K562 (cell line): ENCODE results near the gene IFI30. TPM values are rescaled to one million over a fixed set of nuclear protein-coding genes. Genes with fewer than 3 reads are reported as not detected.

Source experiments
- ATAC-seq: fragments of 200-7000 bp; cut with Tn5 transposase; 3 replicates; pipeline ENCODE4 v1.9.1; 2020; ENCODE audit warnings: moderate library complexity
- BruUV-seq: library from RNA; stranded (reverse); fragments of 400-500 nt; replicated peaks from 2 replicates; lab custom pipeline; 2021; lab: Mats Ljungman, UMichigan
- CTCF ChIA-PET: fragments of 300-600 bp; formaldehyde crosslinking; extraction: SDS; loops from one replicate; lab custom pipeline; 2021; ENCODE audit warnings: low intra/inter-chr PET ratio; lab: Yijun Ruan, JAX
- POLR2A ChIA-PET: fragments of 300-600, 350-650 bp; sonication (Branson Sonifier 250); formaldehyde crosslinking; extraction: SDS; loops from one replicate; lab custom pipeline; 2021; ENCODE audit warnings: antibody characterized with exemption, inconsistent platforms; lab: Yijun Ruan, JAX
- DNase-seq, 4 experiments: peaks; one replicate each; pipeline versions ENCODE4 v3.0.0 to v3.0.0-alpha.2; 2011 to 2018; ENCODE audit warnings: low spot score in 3 of 4, mixed read lengths in 3 of 4; ENCODE audit errors: extremely low read depth in 1 of 4
- FAIRE-seq: peaks from 2 replicates; lab custom pipeline; 2011; peaks lifted over from hg19 to GRCh38; lab: Jason Lieb, UNC
- H2AFZ ChIP-seq: 2 replicates; pipeline ENCODE4 v1.6.0; 2011; ENCODE audit warnings: low read depth, low read length, control low read depth, inconsistent platforms
- H3K27ac ChIP-seq: fragments of 200-600 bp; 3 replicates; pipeline ENCODE4 v1.8.0; 2011; ENCODE audit warnings: low read depth, mild to moderate bottlenecking, control low read depth, inconsistent platforms, low read length, moderate library complexity, mixed read lengths; ENCODE audit errors: extremely low read depth
- H3K27me3 ChIP-seq, 2 experiments: fragments of 300-600 bp in 1 of 2; 2 replicates in 1 of 2; 3 replicates in 1 of 2; pipeline versions ENCODE4 v1.6.0 to v1.8.0; 2011; ENCODE audit warnings: inconsistent platforms in 2 of 2, low read length in 2 of 2, mild to moderate bottlenecking in 1 of 2, mixed read lengths in 1 of 2, moderate library complexity in 1 of 2; ENCODE audit not compliant: control insufficient read depth in 2 of 2, insufficient read depth in 2 of 2
- H3K36me3 ChIP-seq: fragments of 300-600 bp; 3 replicates; pipeline ENCODE4 v1.8.0; 2011; ENCODE audit warnings: mild to moderate bottlenecking, low read length, inconsistent platforms; ENCODE audit not compliant: control insufficient read depth, insufficient read depth
- H3K4me1 ChIP-seq, 2 experiments: fragments of 200-600 bp in 1 of 2; replicated peaks in 1 of 2; 2 replicates in 1 of 2; 3 replicates in 1 of 2; pipeline versions ENCODE4 v1.5.1 to v1.8.0; 2011; ENCODE audit warnings: inconsistent platforms in 2 of 2, low read length in 2 of 2, mild to moderate bottlenecking in 1 of 2, mixed read lengths in 1 of 2, moderate library complexity in 1 of 2; ENCODE audit not compliant: control insufficient read depth in 2 of 2, insufficient read depth in 2 of 2
- H3K4me2 ChIP-seq: 2 replicates; pipeline ENCODE4 v1.6.1; 2011; ENCODE audit warnings: low read length, control low read depth, inconsistent platforms, mixed read lengths; ENCODE audit not compliant: insufficient read depth
- H3K4me3 ChIP-seq: fragments of 200-600 bp; sonication (generic), shearing (Covaris generic); 2 replicates; pipeline ENCODE4 v1.5.1; 2016; ENCODE audit warnings: control low read depth, inconsistent platforms
- H3K79me2 ChIP-seq: fragments of 200-600 bp; 3 replicates; pipeline ENCODE4 v1.8.0; 2011; ENCODE audit warnings: low read length, inconsistent platforms; ENCODE audit not compliant: control insufficient read depth, insufficient read depth
- H3K9ac ChIP-seq, 2 experiments: 2 replicates each; pipeline versions ENCODE4 v1.6.0 to v1.6.1; 2011; ENCODE audit warnings: low read depth in 2 of 2, low read length in 2 of 2, control low read depth in 1 of 2, inconsistent platforms in 1 of 2, mild to moderate bottlenecking in 1 of 2, mixed read lengths in 1 of 2; ENCODE audit not compliant: insufficient read depth in 1 of 2
- H3K9me1 ChIP-seq: one replicate; pipeline ENCODE4 v1.6.0; 2011; ENCODE audit warnings: inconsistent platforms, mild to moderate bottlenecking, low read length, moderate library complexity; ENCODE audit not compliant: control insufficient read depth, insufficient read depth
- H3K9me3 ChIP-seq: replicated peaks from 2 replicates; pipeline ENCODE4 v1.5.1; 2011; ENCODE audit warnings: low read depth, low read length, inconsistent platforms; ENCODE audit not compliant: control insufficient read depth, insufficient read depth
- H4K20me1 ChIP-seq: replicated peaks from 2 replicates; pipeline ENCODE4 v1.6.1; 2011; ENCODE audit warnings: low read length, inconsistent platforms, mixed read lengths; ENCODE audit not compliant: control insufficient read depth, insufficient read depth
- ASH1L ChIP-seq: fragments of 450-650 bp; IDR thresholded peaks from 2 replicates; pipeline ENCODE4 v1.6.1; 2018; ENCODE audit warnings: borderline replicate concordance, mild to moderate bottlenecking, low read depth; ENCODE audit not compliant: partially characterized antibody
- ATF1 ChIP-seq, 2 experiments: fragments of 450-650 bp in 1 of 2; IDR thresholded peaks; 2 replicates each; pipeline ENCODE4 v1.6.1; 2016; ENCODE audit warnings: missing compliant biosample characterization in 1 of 2, missing genetic modification characterization in 1 of 2
- CBX3 ChIP-seq, 2 experiments: IDR thresholded peaks; 1 replicate in 1 of 2; 2 replicates in 1 of 2; pipeline ENCODE4 v1.6.1; 2012; ENCODE audit warnings: inconsistent platforms in 2 of 2, low read length in 2 of 2, borderline replicate concordance in 1 of 2, control low read depth in 1 of 2
- CCNT2 ChIP-seq: IDR thresholded peaks from 2 replicates; pipeline ENCODE4 v1.6.1; 2011; ENCODE audit warnings: borderline replicate concordance, low read depth, mild to moderate bottlenecking, moderate library complexity, mixed read lengths, low read length; ENCODE audit not compliant: insufficient read length; ENCODE audit errors: extremely low read depth
- CREM ChIP-seq: IDR thresholded peaks from 2 replicates; pipeline ENCODE4 v1.6.1; 2014; ENCODE audit warnings: antibody characterized with exemption, low read depth
- FOXA3 ChIP-seq, 2 experiments: fragments of 450-650 bp in 1 of 2; sonication (generic) in 1 of 2; formaldehyde crosslinking; IDR thresholded peaks in 1 of 2; conservative IDR thresholded peaks in 1 of 2; 2 replicates each; pipeline versions ENCODE4 v1.4.0 to v1.8.0; 2020 to 2022; ENCODE audit warnings: mild to moderate bottlenecking in 2 of 2, missing genetic modification reagents in 1 of 2
- FOXK2 ChIP-seq, 2 experiments: fragments of 450-650 bp; IDR thresholded peaks in 1 of 2; conservative IDR thresholded peaks in 1 of 2; 2 replicates each; pipeline ENCODE4 v1.6.1; 2016; ENCODE audit warnings: low read depth in 2 of 2, mild to moderate bottlenecking in 1 of 2
- FOXP1 ChIP-seq: sonication (generic); formaldehyde crosslinking; IDR thresholded peaks from 2 replicates; pipeline ENCODE4 v1.8.0; 2022; ENCODE audit warnings: mild to moderate bottlenecking, missing genetic modification reagents
- KDM1A ChIP-seq, 2 experiments: fragments of 450-650 bp; IDR thresholded peaks; 2 replicates each; pipeline ENCODE4 v1.6.1; 2016; ENCODE audit warnings: mild to moderate bottlenecking in 2 of 2
- MBD2 ChIP-seq: sonication (generic); IDR thresholded peaks from 2 replicates; pipeline ENCODE4 v1.6.1; 2016; ENCODE audit warnings: low read depth, borderline replicate concordance
- NFXL1 ChIP-seq: fragments of 450-650 bp; formaldehyde crosslinking; IDR thresholded peaks from 2 replicates; pipeline ENCODE4 v1.4.0; 2021; ENCODE audit warnings: mild to moderate bottlenecking
- PHB2 ChIP-seq: fragments of 450-650 bp; IDR thresholded peaks from 2 replicates; pipeline ENCODE4 v1.6.1; 2017; ENCODE audit warnings: low read depth
- PHF8 ChIP-seq: fragments of 200-600 bp; sonication (generic); IDR thresholded peaks from 2 replicates; pipeline ENCODE4 v1.6.1; 2012; ENCODE audit warnings: mixed run types, mild to moderate bottlenecking, inconsistent platforms, low read length, moderate library complexity, borderline replicate concordance
- POLR2AphosphoS5 ChIP-seq: IDR thresholded peaks from 2 replicates; pipeline ENCODE4 v1.6.1; 2011; ENCODE audit warnings: mild to moderate bottlenecking, low read depth, low read length, moderate library complexity; ENCODE audit not compliant: control insufficient read depth, insufficient read depth
- RBM25 ChIP-seq: fragments of 200-400 bp; formaldehyde crosslinking; IDR thresholded peaks from 2 replicates; pipeline ENCODE4 v1.6.1; 2018; ENCODE audit warnings: low read length, low read depth, moderate library complexity; ENCODE audit not compliant: severe bottlenecking
- RBM39 ChIP-seq: fragments of 200-400 bp; formaldehyde crosslinking; optimal IDR thresholded peaks from 2 replicates; pipeline ENCODE3; 2018; ENCODE audit warnings: low read depth, low read length
- TEAD2 ChIP-seq: fragments of 450-650 bp; IDR thresholded peaks from 2 replicates; pipeline ENCODE4 v1.6.1; 2016; ENCODE audit warnings: missing genetic modification characterization, control low read depth, missing compliant biosample characterization
- TFAP4 ChIP-seq: sonication (generic); formaldehyde crosslinking; IDR thresholded peaks from 2 replicates; pipeline ENCODE4 v1.8.0; 2022; ENCODE audit warnings: missing genetic modification reagents, mild to moderate bottlenecking, moderate library complexity, borderline replicate concordance
- ZBTB9 ChIP-seq: fragments of 450-650 bp; formaldehyde crosslinking; IDR thresholded peaks from 2 replicates; pipeline ENCODE4 v1.4.0; 2020; ENCODE audit warnings: mild to moderate bottlenecking, moderate library complexity
- ZKSCAN8 ChIP-seq: fragments of 200-800 bp; sonication (Bioruptor generic); IDR thresholded peaks from 2 replicates; pipeline ENCODE4 v1.6.1; 2016; ENCODE audit warnings: missing genetic modification characterization, missing compliant biosample characterization
- WGBS: fragments of 100-300 bp; shearing (Covaris generic); methylation state at CpG from one replicate; pipeline ENCODE4 v1.1.6; 2016; ENCODE audit warnings: low coverage, mixed read lengths; ENCODE audit not compliant: insufficient coverage; ENCODE audit errors: missing lambda C conversion rate; 5-methylcytosine and 5-hydroxymethylcytosine counted together
- in situ Hi-C: fragments of 300-500 bp; cut with MboI; formaldehyde crosslinking; loops from 4 replicates; pipeline ENCODE4 v1.15.0; 2018; ENCODE audit warnings: inconsistent platforms, mixed read lengths
- intact Hi-C: fragments of 100-400 bp; cut with micrococcal nuclease; formaldehyde crosslinking; loops from 2 replicates; pipeline ENCODE4 v1.14.2; 2022
- polyA plus RNA-seq, 8 experiments: library from polyadenylated mRNA; depleted of rRNA in 4 of 8; stranded (reverse) in 5 of 8; unstranded in 3 of 8; fragments of >200 nt; fragmentation: Nextera tagmentation in 2 of 8; fragmentation: Illumina TruSeq in 1 of 8; extraction: Ambion mirVana in 2 of 8; extraction: Trizol in 1 of 8; gene quantifications; 2 replicates each; pipeline versions ENCODE4 v1.2.1 to v1.2.3, GENCODE V29; 2011 to 2014; ENCODE audit warnings: inconsistent platforms in 1 of 8, missing spikeins in 1 of 8
- total RNA-seq, 7 experiments: library from RNA; depleted of rRNA in 6 of 7; stranded (reverse); fragments of >200 nt in 6 of 7; fragmentation: Illumina TruSeq in 2 of 7; extraction: Trizol in 2 of 7; gene quantifications; 2 replicates each; pipeline versions ENCODE4 v1.2.1 to v1.2.3, GENCODE V29; 2011 to 2021; ENCODE audit warnings: low replicate concordance in 1 of 7

Gene IFI30
- total and polyA plus RNA-seq, 9 of the 15 experiments (the other 6 are each of a cell fraction or from before 2014, with no cell fraction given), result 63.7 to 430 (median 109) TPM

GRCh38 chr19:18203863-18204393 lies 30.3 kb downstream of the IFI30 start, which contains the start of gene RAB3A:
RAB3A (minus strand) TSS chr19:18204042; CDS start chr19:18202740, 1,302 bp downstream.
- Histone ChIP-seq H3K36me3 (peaks cover 27% of the 10 kb centered on the region; the same call in 1 of the 3 replicates), H3K9me3 (no peaks in the 10 kb centered on the region), H3K79me2 (peaks cover 25% of the 10 kb centered on the region), H3K4me1 (peaks cover 14 to 45% of the 10 kb centered on the region in 2 experiments; a peak in 4 of 5 replicates), H2AFZ (peak within 1 kb of the TSS; percentile 94), H3K4me3 (peak within 1 kb of the TSS; percentile 68), H3K27me3 (no peaks in the 10 kb centered on the region), H3K27ac (peak within 1 kb of the TSS; percentile 86), H3K9me1 (no peaks in the 10 kb centered on the region), H4K20me1 (no peaks in the 10 kb centered on the region; the same call in 1 of the 2 replicates), H3K9ac (peak within 1 kb of the TSS; percentile 86 to 95), H3K4me2 (peak within 1 kb of the TSS; percentile 97)
- intact Hi-C loops, result loop anchor here (5.0 kb wide), 1 partner anchor 213 kb away; the partner anchor contains the start of gene SSBP4
- no TSS peak for BruUV-seq
- FAIRE-seq, result peak; percentile 99
- peak; percentile 96 to 100 (median 98) for DNase-seq
- ChIA-PET POLR2A (interaction anchor here (0.5 to 3.5 kb wide), 11 partner anchors 10 to 185 kb away, joined by 3 to 28 read pairs (median 5); partner anchors contain the start of genes IFI30, IQCN, JUND and MPV17L2), CTCF (interaction anchor here (0.8 kb wide), 1 partner anchor 47 kb away, joined by 3 read pairs; no protein-coding TSS in a partner anchor)
- in situ Hi-C loops, result no loop called here
- peak; percentile 96 for ATAC-seq
- 0% methylated on average over 49 of the region's 50 CpGs for WGBS
- TF ChIP-seq CBX3 (IDR thresholded peaks at IDR 0.05; ENCODE audit: borderline replicate concordance in 1 of 2, low read length in 2 of 2) (no peak), MBD2 (peak; percentile 99), PHF8 (peak; percentile 50; the same call in 1 of the 2 replicates), KDM1A (IDR thresholded peaks at IDR 0.05) (no peak), FOXP1 (CRISPR knock-in tag) (peak; percentile 23; the same call in 1 of the 2 replicates), ATF1 (CRISPR knock-in tag; IDR thresholded peaks at IDR 0.05) (peak; percentile 44; the same call in 1 of the 2 replicates), ATF1 (tag; IDR thresholded peaks at IDR 0.05) (peak; percentile 95), ZKSCAN8 (CRISPR knock-in tag) (no peak), FOXK2 (conservative IDR thresholded peaks at IDR 0.05 in 1 of 2, IDR thresholded peaks at IDR 0.05 in 1 of 2; ENCODE audit: low read depth in 2 of 2) (peak in 1 of 2 experiments; percentile 31; a peak in 1 of 4 replicates), POLR2AphosphoS5 (no peak), ZBTB9 (CRISPR knock-in tag) (no peak), CCNT2 (peak; percentile 31), FOXA3 (CRISPR knock-in tag; conservative IDR thresholded peaks at IDR 0.05 in 1 of 2, IDR thresholded peaks at IDR 0.05 in 1 of 2) (no peak), ASH1L (peak; percentile 98), TEAD2 (tag) (no peak), TFAP4 (CRISPR knock-in tag) (peak; percentile 87), RBM39 (no peak), RBM25 (peak; percentile 98), CREM (peak; percentile 94), PHB2 (no peak), NFXL1 (CRISPR knock-in tag) (no peak)
